NB4 (cell line): Measurements from ENCODE around the gene EMP2.

Experiments used
- CTCF ChIP-seq: IDR thresholded peaks from one replicate; pipeline ENCODE4 v1.5.1; 2012; ENCODE audit warnings: low read depth, low read length
- POLR2A ChIP-seq: IDR thresholded peaks from 2 replicates; pipeline ENCODE4 v1.6.1; 2011; ENCODE audit warnings: mild to moderate bottlenecking; ENCODE audit not compliant: insufficient read length; ENCODE audit errors: extremely low read depth
- TF ChIP-seq, protein P1 (sequence below): IDR thresholded peaks from 2 replicates; pipeline ENCODE4 v1.6.1; 2011; ENCODE audit warnings: low read depth, low read length

DNA sequence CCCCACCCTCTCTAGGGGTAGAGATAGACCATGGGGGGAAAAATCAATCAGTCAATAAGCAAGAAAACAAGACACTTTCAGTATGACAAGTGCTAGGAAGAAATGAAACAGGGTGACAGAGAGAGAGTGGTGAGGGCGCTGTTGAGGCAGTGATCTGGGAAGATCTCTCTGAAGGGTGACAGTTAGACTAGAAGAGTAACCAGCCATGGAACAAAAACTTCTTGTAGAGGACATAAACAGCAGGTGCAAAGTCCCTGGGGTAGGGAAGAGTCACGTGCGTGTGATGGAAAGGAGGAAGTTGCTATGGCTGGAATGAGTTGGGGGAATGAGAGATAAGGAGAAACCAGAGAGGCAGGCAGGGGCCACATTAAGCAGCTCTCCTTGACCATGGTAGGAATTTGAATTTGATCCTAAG, 16.8 kb upstream of the EMP2 start:
- TF ChIP-seq, protein P1, sequence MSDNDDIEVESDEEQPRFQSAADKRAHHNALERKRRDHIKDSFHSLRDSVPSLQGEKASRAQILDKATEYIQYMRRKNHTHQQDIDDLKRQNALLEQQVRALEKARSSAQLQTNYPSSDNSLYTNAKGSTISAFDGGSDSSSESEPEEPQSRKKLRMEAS: peak; percentile 40
- TF ChIP-seq CTCF: no peak
- no peak for TF ChIP-seq POLR2A
